HCT116 (cell line): ENCODE measurements around the gene TMEM134. TPM values are rescaled to one million over a fixed set of nuclear protein-coding genes. Genes with fewer than 3 reads are reported as not detected.

ENCODE experiments used
- ATAC-seq: fragments of 200-7000 bp; cut with Tn5 transposase; 2 replicates; pipeline ENCODE4 v1.9.1; 2020; ENCODE audit warnings: mild to moderate bottlenecking, moderate library complexity
- BruUV-seq: library from RNA; stranded (reverse); fragments of 400-500 nt; replicated peaks from 2 replicates; lab custom pipeline; 2021; lab: Mats Ljungman, UMichigan
- CTCF ChIA-PET: fragments of 300-600 bp; sonication (Branson Sonifier 250); formaldehyde crosslinking; loops from one replicate; lab custom pipeline; 2021; ENCODE audit warnings: antibody characterized with exemption; lab: Charles Lee
- POLR2A ChIA-PET: fragments of 300-600, 350-600 bp; sonication (Branson Sonifier 250); formaldehyde crosslinking; loops from one replicate; lab custom pipeline; 2021; ENCODE audit warnings: antibody characterized with exemption; lab: Charles Lee
- RAD21 ChIA-PET, 2 experiments: fragments of 300-600 bp; sonication (Branson Sonifier 250); formaldehyde crosslinking; loops; one replicate each; lab custom pipeline; 2023; ENCODE audit warnings: low total read pairs in 2 of 2; ENCODE audit not compliant: uncharacterized antibody in 2 of 2, unreplicated experiment in 2 of 2, low non-redundant PET in 1 of 2; lab: Charles Lee
- DNase-seq: peaks from one replicate; pipeline ENCODE4 v3.0.0-alpha.2; 2010; ENCODE audit warnings: low read depth, low spot score
- H2AFZ ChIP-seq: fragments of 200-600 bp; shearing (Covaris generic), sonication (generic); 2 replicates; pipeline ENCODE4 v1.6.1; 2017; ENCODE audit warnings: low read depth, mixed run types, mixed read lengths, antibody characterized with exemption, low read length; ENCODE audit not compliant: poor library complexity, severe bottlenecking
- H3K27ac ChIP-seq: 2 replicates; pipeline ENCODE4 v1.5.1; 2012; ENCODE audit warnings: low read depth, low read length
- H3K27me3 ChIP-seq: fragments of 200-600 bp; sonication (generic); 2 replicates; pipeline ENCODE4 v1.6.1; 2016; ENCODE audit warnings: mixed run types, low read length, mixed read lengths; ENCODE audit not compliant: insufficient read depth
- H3K36me3 ChIP-seq, 2 experiments: fragments of 200-500 bp in 1 of 2; fragments of 200-600 bp in 1 of 2; sonication (Bioruptor generic) in 1 of 2; sonication (generic) in 1 of 2; 2 replicates each; pipeline versions ENCODE4 v1.5.1 to v1.6.1; 2014 to 2016; ENCODE audit warnings: low read length in 2 of 2, inconsistent platforms in 1 of 2, mixed read lengths in 1 of 2, mixed run types in 1 of 2; ENCODE audit not compliant: insufficient read depth in 2 of 2, control insufficient read depth in 1 of 2
- H3K4me1 ChIP-seq, 2 experiments: fragments of 200-600 bp in 1 of 2; sonication (generic) in 1 of 2; 2 replicates each; pipeline versions ENCODE4 v1.5.1 to v1.6.1; 2012 to 2017; ENCODE audit warnings: low read length in 2 of 2, inconsistent platforms in 1 of 2, mild to moderate bottlenecking in 1 of 2, mixed read lengths in 1 of 2, mixed run types in 1 of 2, moderate library complexity in 1 of 2; ENCODE audit not compliant: insufficient read depth in 2 of 2, control insufficient read depth in 1 of 2
- H3K4me2 ChIP-seq: fragments of 200-600 bp; sonication (generic); 2 replicates; pipeline ENCODE4 v1.6.1; 2017; ENCODE audit warnings: mixed run types, low read length, mixed read lengths
- H3K4me3 ChIP-seq, 2 experiments: fragments of 200-600 bp in 1 of 2; sonication (generic) in 1 of 2; replicated peaks in 1 of 2; 2 replicates each; pipeline ENCODE4 v1.5.1; 2011 to 2016; ENCODE audit warnings: low read length in 2 of 2, control low read depth in 1 of 2, low read depth in 1 of 2, mild to moderate bottlenecking in 1 of 2, mixed read lengths in 1 of 2, mixed run types in 1 of 2
- H3K79me2 ChIP-seq: fragments of 200-600 bp; sonication (generic); 2 replicates; pipeline ENCODE4 v1.6.1; 2017; ENCODE audit warnings: mild to moderate bottlenecking, mixed run types, low read length, moderate library complexity, mixed read lengths; ENCODE audit not compliant: insufficient read depth
- H3K9ac ChIP-seq: fragments of 200-600 bp; sonication (generic); 2 replicates; pipeline ENCODE4 v1.6.1; 2016; ENCODE audit warnings: low read length, mixed read lengths
- H3K9me2 ChIP-seq: fragments of 200-600 bp; sonication (generic), shearing (Covaris generic); 2 replicates; pipeline ENCODE4 v1.6.1; 2017; ENCODE audit warnings: mixed run types, mild to moderate bottlenecking, moderate library complexity; ENCODE audit not compliant: insufficient read depth
- H3K9me3 ChIP-seq, 2 experiments: fragments of 200-500 bp in 1 of 2; fragments of 200-600 bp in 1 of 2; sonication (Bioruptor generic) in 1 of 2; sonication (generic) in 1 of 2; 2 replicates each; pipeline ENCODE4 v1.6.1; 2014 to 2017; ENCODE audit warnings: low read length in 2 of 2, mixed read lengths in 2 of 2, inconsistent platforms in 1 of 2, low read depth in 1 of 2, mild to moderate bottlenecking in 1 of 2, mixed run types in 1 of 2, moderate library complexity in 1 of 2; ENCODE audit not compliant: control insufficient read depth in 1 of 2, insufficient read depth in 1 of 2
- H4K20me1 ChIP-seq: fragments of 200-600 bp; sonication (generic), shearing (Covaris generic); 2 replicates; pipeline ENCODE4 v1.6.1; 2017; ENCODE audit warnings: mixed run types, mild to moderate bottlenecking, moderate library complexity; ENCODE audit not compliant: insufficient read depth
- CBX3 ChIP-seq: IDR thresholded peaks from 2 replicates; pipeline ENCODE4 v1.6.1; 2012; ENCODE audit warnings: low read depth
- EGR1 ChIP-seq: IDR thresholded peaks from 2 replicates; pipeline ENCODE4 v1.6.1; 2012; ENCODE audit warnings: low read depth
- EZH2 ChIP-seq: fragments of 200-600 bp; sonication (generic); IDR thresholded peaks from 2 replicates; pipeline ENCODE4 v1.6.1; 2017; ENCODE audit warnings: antibody characterized with exemption, mixed run types
- MAX ChIP-seq: IDR thresholded peaks from 2 replicates; pipeline ENCODE4 v1.6.1; 2012
- POLR2A ChIP-seq: IDR thresholded peaks from 2 replicates; pipeline ENCODE4 v1.7.0; 2011; ENCODE audit warnings: borderline replicate concordance; ENCODE audit not compliant: insufficient read depth, insufficient read length; ENCODE audit errors: extremely low read depth
- POLR2AphosphoS5 ChIP-seq: IDR thresholded peaks from 2 replicates; pipeline ENCODE4 v1.6.1; 2011; ENCODE audit warnings: mild to moderate bottlenecking, low read depth, low read length, moderate library complexity
- RAD21 ChIP-seq: IDR thresholded peaks from 2 replicates; pipeline ENCODE4 v1.6.1; 2012; ENCODE audit warnings: low read depth, mild to moderate bottlenecking
- SRF ChIP-seq: IDR thresholded peaks from 2 replicates; pipeline ENCODE4 v1.6.1; 2012; ENCODE audit warnings: low read depth
- TCF7L2 ChIP-seq: IDR thresholded peaks from 2 replicates; pipeline ENCODE4 v1.7.0; 2011; ENCODE audit warnings: borderline replicate concordance, inconsistent platforms; ENCODE audit not compliant: insufficient read depth, insufficient read length; ENCODE audit errors: extremely low read depth
- ZBTB33 ChIP-seq: IDR thresholded peaks from 2 replicates; pipeline ENCODE4 v1.6.1; 2011; ENCODE audit warnings: mild to moderate bottlenecking, low read length, moderate library complexity; ENCODE audit not compliant: insufficient replicate concordance; ENCODE audit errors: extremely low read depth
- intact Hi-C: fragments of 100-400 bp; cut with micrococcal nuclease; formaldehyde crosslinking; loops from 2 replicates; pipeline ENCODE4 v1.10.0; 2022
- total RNA-seq: library from RNA; stranded (reverse); gene quantifications from one replicate; pipeline ENCODE4 v1.2.1, GENCODE V29; 2021; ENCODE audit not compliant: unreplicated experiment

The TMEM134 gene
- total RNA-seq, 1 experiment from 2014 or later, result 44.2 TPM

GRCh38 chr11:67453816-67454732, 15.0 kb downstream of the TMEM134 start:
- H3K79me2 ChIP-seq, result no peaks in the 10 kb centered on the region
- ChIA-PET CTCF (no interaction called here), RAD21 (no interaction called here), POLR2A (no interaction called here)
- DNase-seq, result no peak
- TF ChIP-seq POLR2A (no peak), POLR2AphosphoS5 (no peak), SRF (no peak), EGR1 (no peak), ZBTB33 (no peak), CBX3 (no peak), TCF7L2 (no peak), EZH2 (no peak), MAX (no peak), RAD21 (no peak)
- H3K9ac ChIP-seq, result no peak overlapping the region
- H3K36me3 ChIP-seq, result no peaks in the 10 kb centered on the region
- H3K4me1 ChIP-seq, result no peaks in the 10 kb centered on the region
- no peak overlapping the region for H3K27ac ChIP-seq
- no peak overlapping the region for H3K4me2 ChIP-seq
- no peaks in the 10 kb centered on the region for H3K9me2 ChIP-seq
- no TSS peak for BruUV-seq
- no peak for ATAC-seq
- H3K9me3 ChIP-seq, result no peaks in the 10 kb centered on the region
- no peak overlapping the region for H3K4me3 ChIP-seq
- H3K27me3 ChIP-seq, result no peaks in the 10 kb centered on the region
- H4K20me1 ChIP-seq, result no peaks in the 10 kb centered on the region
- intact Hi-C loops, result no loop called here
- no peak overlapping the region for H2AFZ ChIP-seq
